MM.1S (cell line): ENCODE measurements around the gene TMCO4.

Experiments used
- DNase-seq: peaks from one replicate; pipeline ENCODE4 v3.0.0-alpha.2; 2015
- H2AFZ ChIP-seq: fragments of 300-600 bp; sonication (generic); 2 replicates; pipeline ENCODE4 v1.6.0; 2016; ENCODE audit warnings: antibody characterized with exemption, low read length
- H3F3A ChIP-seq: fragments of 300-600 bp; sonication (generic); 2 replicates; pipeline ENCODE4 v1.6.1; 2016; ENCODE audit warnings: mild to moderate bottlenecking, antibody characterized with exemption, low read length, moderate library complexity, mixed read lengths; ENCODE audit not compliant: insufficient read depth
- H3K27ac ChIP-seq: fragments of 300-600 bp; sonication (generic); 2 replicates; pipeline ENCODE4 v1.5.1; 2016; ENCODE audit warnings: mild to moderate bottlenecking, low read length
- H3K27me3 ChIP-seq: fragments of 300-600 bp; sonication (generic); replicated peaks from 2 replicates; pipeline ENCODE4 v1.6.0; 2016; ENCODE audit warnings: low read length; ENCODE audit not compliant: insufficient read depth
- H3K36me3 ChIP-seq: fragments of 300-600 bp; sonication (generic); replicated peaks from 2 replicates; pipeline ENCODE4 v1.6.1; 2016; ENCODE audit warnings: mild to moderate bottlenecking, low read length, mixed read lengths; ENCODE audit not compliant: insufficient read depth
- H3K4me1 ChIP-seq: fragments of 300-600 bp; sonication (generic); 2 replicates; pipeline ENCODE4 v1.6.1; 2016; ENCODE audit warnings: low read length, mixed read lengths
- H3K4me2 ChIP-seq: fragments of 300-600 bp; sonication (generic); 2 replicates; pipeline ENCODE4 v1.6.0; 2016; ENCODE audit warnings: low read depth, low read length
- H3K4me3 ChIP-seq: fragments of 300-600 bp; sonication (generic); 2 replicates; pipeline ENCODE4 v1.5.1; 2016; ENCODE audit warnings: low read length, mixed read lengths
- H3K79me2 ChIP-seq: fragments of 300-600 bp; sonication (generic); 2 replicates; pipeline ENCODE4 v1.6.1; 2016; ENCODE audit warnings: mixed run types, low read length, mixed read lengths
- H3K9ac ChIP-seq: fragments of 300-600 bp; sonication (generic); 2 replicates; pipeline ENCODE4 v1.6.1; 2016; ENCODE audit warnings: low read length, mixed read lengths
- H3K9me2 ChIP-seq: fragments of 300-600 bp; sonication (generic); replicated peaks from 2 replicates; pipeline ENCODE4 v1.6.1; 2016; ENCODE audit warnings: mild to moderate bottlenecking, low read length, mixed read lengths; ENCODE audit not compliant: insufficient read depth
- H3K9me3 ChIP-seq: fragments of 300-600 bp; sonication (generic); replicated peaks from 2 replicates; pipeline ENCODE4 v1.6.1; 2016; ENCODE audit warnings: mild to moderate bottlenecking, low read length, mixed read lengths; ENCODE audit not compliant: insufficient read depth
- H4K20me1 ChIP-seq: fragments of 300-600 bp; sonication (generic); 2 replicates; pipeline ENCODE4 v1.6.1; 2016; ENCODE audit warnings: mild to moderate bottlenecking, low read length, moderate library complexity, mixed read lengths; ENCODE audit not compliant: insufficient read depth
- CTCF ChIP-seq: fragments of 300-600 bp; sonication (generic); IDR thresholded peaks from 2 replicates; pipeline ENCODE4 v1.5.1; 2016; ENCODE audit warnings: antibody characterized with exemption, low read length, mixed read lengths
- EZH2 ChIP-seq: fragments of 300-600 bp; sonication (generic); optimal IDR thresholded peaks from 2 replicates; pipeline ENCODE3; 2017; ENCODE audit warnings: low read depth, mild to moderate bottlenecking, antibody characterized with exemption, low read length, mixed read lengths
- EZH2phosphoT487 ChIP-seq: fragments of 300-600 bp; sonication (generic); IDR thresholded peaks from 2 replicates; pipeline ENCODE4 v1.6.1; 2018; ENCODE audit warnings: antibody characterized with exemption, low read length

The TMCO4 gene

GRCh38 chr1:19682901-19683300 is 116.8 kb downstream of the TMCO4 start:
- no peaks in the 10 kb centered on the region for H3K9me3 ChIP-seq
- H3K27me3 ChIP-seq = no peaks in the 10 kb centered on the region
- no peaks in the 10 kb centered on the region for H3K79me2 ChIP-seq
- H3K9ac ChIP-seq = no peak overlapping the region
- H3K36me3 ChIP-seq = no peaks in the 10 kb centered on the region
- no peak overlapping the region for H3K27ac ChIP-seq
- H3F3A ChIP-seq = no peaks in the 10 kb centered on the region
- H3K9me2 ChIP-seq = no peaks in the 10 kb centered on the region
- no peak for TF ChIP-seq EZH2phosphoT487
- no peak for TF ChIP-seq CTCF
- no peak for TF ChIP-seq EZH2
- no peak overlapping the region for H3K4me3 ChIP-seq
- no peaks in the 10 kb centered on the region for H4K20me1 ChIP-seq
- DNase-seq = no peak
- no peak overlapping the region for H3K4me2 ChIP-seq
- H3K4me1 ChIP-seq = no peaks in the 10 kb centered on the region
- H2AFZ ChIP-seq = no peak overlapping the region

GRCh38 chr1:19682257-19682656 is 117.5 kb downstream of the TMCO4 start:
- Histone ChIP-seq H3K4me2 (no peak overlapping the region), H3K4me3 (no peak overlapping the region), H3K9ac (no peak overlapping the region), H3K79me2 (no peaks in the 10 kb centered on the region), H3K9me3 (no peaks in the 10 kb centered on the region), H3K27ac (no peak overlapping the region), H3K27me3 (peaks cover 3% of the 10 kb centered on the region; the same call in 1 of the 2 replicates), H2AFZ (no peak overlapping the region), H4K20me1 (no peaks in the 10 kb centered on the region), H3F3A (no peaks in the 10 kb centered on the region), H3K9me2 (no peaks in the 10 kb centered on the region), H3K4me1 (no peaks in the 10 kb centered on the region), H3K36me3 (no peaks in the 10 kb centered on the region)
- no peak for DNase-seq
- TF ChIP-seq EZH2phosphoT487 (no peak), CTCF (no peak), EZH2 (no peak)

GRCh38 chr1:19680644-19681043 is 119.1 kb downstream of the TMCO4 start:
- no peaks in the 10 kb centered on the region for H4K20me1 ChIP-seq
- H3K4me2 ChIP-seq = no peak overlapping the region
- no peak for DNase-seq
- no peak overlapping the region for H2AFZ ChIP-seq
- H3K4me1 ChIP-seq = no peaks in the 10 kb centered on the region
- no peak for TF ChIP-seq CTCF
- TF ChIP-seq EZH2 = no peak
- no peak for TF ChIP-seq EZH2phosphoT487
- peaks cover 9% of the 10 kb centered on the region for H3K27me3 ChIP-seq
- H3K79me2 ChIP-seq = no peaks in the 10 kb centered on the region
- H3F3A ChIP-seq = no peaks in the 10 kb centered on the region
- no peak overlapping the region for H3K27ac ChIP-seq
- H3K36me3 ChIP-seq = no peaks in the 10 kb centered on the region
- H3K4me3 ChIP-seq = no peak overlapping the region
- no peaks in the 10 kb centered on the region for H3K9me2 ChIP-seq
- H3K9ac ChIP-seq = no peak overlapping the region
- H3K9me3 ChIP-seq = no peaks in the 10 kb centered on the region
